SH-SY5Y (cell line): ENCODE results near the gene RAB27B.

Experiments
- GATA2 ChIP-seq: IDR thresholded peaks from 2 replicates; pipeline ENCODE4 v1.6.1; 2011; ENCODE audit warnings: mild to moderate bottlenecking, low read depth, low read length
- GATA3 ChIP-seq: IDR thresholded peaks from 2 replicates; pipeline ENCODE4 v1.6.1; 2011; ENCODE audit warnings: low read depth, mild to moderate bottlenecking, low read length, moderate library complexity

DNA sequence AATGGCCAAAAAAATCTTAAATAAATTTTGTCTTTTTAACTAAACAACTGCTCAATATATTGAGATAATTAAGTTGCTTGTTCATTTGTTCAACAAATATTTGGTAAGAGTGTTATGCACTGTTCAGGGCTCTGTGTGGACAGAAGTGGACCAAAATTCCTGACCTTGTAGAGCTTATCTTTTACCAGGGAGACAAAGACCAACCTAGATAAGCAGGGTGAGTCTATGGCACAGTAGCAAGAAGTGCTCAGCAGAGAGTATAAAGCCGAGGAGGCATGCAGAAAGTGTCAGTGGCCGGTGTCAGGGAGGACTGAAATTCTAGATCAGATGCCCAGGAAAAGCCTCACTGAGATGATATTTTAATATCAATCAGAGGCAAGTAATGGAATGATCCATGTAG, 2.6 kb downstream of the RAB27B start:
- TF ChIP-seq GATA2 (no peak), GATA3 (no peak)
